ENCODE results near the gene SCN5A.

SCN5A gene

GRCh38 chr3:38627956-38628355 lies 21.5 kb downstream of the SCN5A start:
- in situ Hi-C loops (cut with MboI; ENCODE audit: low sequenced_read_pairs): no loop called here

DNA sequence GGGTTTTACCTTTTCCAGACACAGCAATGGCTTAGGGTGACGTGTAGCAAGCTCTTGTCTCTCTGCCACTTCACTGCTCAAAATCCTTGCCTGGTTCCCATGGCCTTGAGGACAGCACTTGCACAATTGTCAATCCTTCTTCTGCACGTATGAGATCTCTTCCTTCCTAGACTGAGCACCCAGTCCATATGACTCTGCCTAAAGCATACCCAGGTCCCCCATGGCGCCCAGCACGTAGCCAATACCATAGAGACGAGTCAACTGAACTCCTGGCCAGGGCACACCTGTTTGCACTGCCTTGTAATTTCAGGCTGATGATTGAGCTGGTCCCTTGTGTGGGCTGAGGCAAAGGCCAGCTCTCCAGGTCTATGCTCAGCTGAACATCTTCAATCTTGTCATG lies 23.3 kb downstream of the SCN5A start:
- in situ Hi-C loops (cut with MboI; ENCODE audit: low sequenced_read_pairs): no loop called here

DNA sequence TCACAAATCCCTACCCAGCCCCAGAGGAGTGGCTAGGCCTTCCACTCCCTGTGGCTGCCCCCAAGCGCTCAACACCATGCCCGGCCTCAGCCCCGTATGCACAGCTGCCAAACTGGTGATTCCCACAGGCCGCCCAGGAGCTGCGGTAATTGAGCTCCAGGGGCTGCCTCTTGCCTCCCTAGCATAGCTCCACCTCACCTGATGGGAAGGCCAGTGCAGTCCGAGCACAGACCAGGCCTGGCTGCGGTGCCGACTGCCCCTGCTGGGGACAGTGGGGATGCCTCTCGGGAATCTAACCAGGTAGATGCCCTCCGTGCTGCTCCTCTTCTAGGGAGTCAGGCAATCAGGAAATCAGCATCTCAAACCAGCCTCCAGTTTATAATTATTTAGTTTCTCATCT lies 25.9 kb downstream of the SCN5A start:
- in situ Hi-C loops (cut with MboI; ENCODE audit: low sequenced_read_pairs): no loop called here

- in situ Hi-C loops (cut with MboI; ENCODE audit: low sequenced_read_pairs): no loop called here
Measured at GRCh38 chr3:38622336-38622735, 27.2 kb downstream of the SCN5A start.

- in situ Hi-C loops (cut with MboI; ENCODE audit: low sequenced_read_pairs): no loop called here
Measured at GRCh38 chr3:38620236-38620635, 29.3 kb downstream of the SCN5A start.

DNA sequence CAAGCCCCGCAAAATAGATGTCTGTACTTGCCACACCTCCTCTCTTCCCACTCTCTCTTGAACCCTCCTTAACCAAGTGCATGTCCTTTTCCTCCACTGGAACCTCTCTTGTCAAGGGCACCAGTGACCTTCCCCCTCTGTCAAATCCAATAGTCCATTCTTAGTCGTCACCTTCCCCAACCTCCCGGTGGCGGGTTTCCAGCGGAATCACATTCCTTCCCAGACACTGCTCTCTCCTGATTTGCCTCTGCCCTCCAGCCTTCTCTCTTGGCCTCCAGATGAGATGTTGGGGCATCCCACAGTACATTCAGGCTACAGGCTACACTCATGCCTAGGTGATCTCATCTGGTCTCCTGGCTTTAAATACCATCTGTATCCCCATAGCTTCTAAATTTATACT lies 31.1 kb downstream of the SCN5A start:
- in situ Hi-C loops (cut with MboI; ENCODE audit: low sequenced_read_pairs): no loop called here

DNA sequence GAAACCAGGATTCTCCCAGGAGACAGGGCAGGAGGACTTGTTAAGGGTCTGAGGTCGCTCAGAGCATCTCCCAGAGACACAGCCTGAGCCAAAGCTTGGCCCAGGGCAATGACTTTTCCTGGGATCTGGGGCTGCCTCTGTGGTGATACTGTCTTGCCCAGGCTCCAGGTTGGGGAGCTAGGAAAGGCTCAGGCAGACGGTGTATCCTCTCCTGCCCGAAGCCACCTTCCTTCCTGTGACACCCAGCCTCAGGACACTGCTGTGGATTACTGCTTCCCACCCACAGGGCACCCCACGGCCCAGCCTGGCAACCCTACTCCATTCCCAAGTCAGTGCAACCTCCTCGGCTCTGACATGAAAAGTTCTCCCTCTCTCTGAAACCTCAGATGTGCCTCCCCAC lies 31.9 kb downstream of the SCN5A start:
- in situ Hi-C loops (cut with MboI; ENCODE audit: low sequenced_read_pairs): no loop called here

DNA sequence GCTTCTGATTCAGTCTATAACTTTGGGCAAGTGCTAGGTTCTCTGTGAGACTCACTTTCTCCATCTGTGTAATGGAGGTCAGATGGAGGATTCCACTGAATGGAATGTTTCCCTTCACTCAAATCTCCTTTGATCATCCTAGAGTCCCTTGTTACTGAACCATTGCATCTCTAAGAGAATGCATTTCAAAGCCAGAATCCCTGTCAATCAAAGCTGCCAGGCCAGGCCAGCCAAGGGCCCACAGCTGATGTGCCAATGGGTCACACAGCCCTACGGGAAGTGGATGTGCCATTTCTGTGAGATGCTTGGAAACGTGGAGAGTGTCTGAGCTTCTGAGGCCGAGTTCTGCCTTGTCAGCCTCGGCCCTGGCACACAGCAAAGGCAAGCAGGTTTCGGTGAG lies 32.4 kb downstream of the SCN5A start:
- in situ Hi-C loops (cut with MboI; ENCODE audit: low sequenced_read_pairs): no loop called here

- in situ Hi-C loops (cut with MboI; ENCODE audit: low sequenced_read_pairs): no loop called here
Measured at GRCh38 chr3:38616658-38617057, 32.8 kb downstream of the SCN5A start.

GRCh38 chr3:38616111-38616510 lies 33.4 kb downstream of the SCN5A start:
- in situ Hi-C loops (cut with MboI; ENCODE audit: low sequenced_read_pairs): no loop called here

- in situ Hi-C loops (cut with MboI; ENCODE audit: low sequenced_read_pairs): no loop called here
Measured at GRCh38 chr3:38614651-38615352, 34.7 kb downstream of the SCN5A start.

GRCh38 chr3:38614091-38614490 lies 35.4 kb downstream of the SCN5A start:
- in situ Hi-C loops (cut with MboI; ENCODE audit: low sequenced_read_pairs): no loop called here

DNA sequence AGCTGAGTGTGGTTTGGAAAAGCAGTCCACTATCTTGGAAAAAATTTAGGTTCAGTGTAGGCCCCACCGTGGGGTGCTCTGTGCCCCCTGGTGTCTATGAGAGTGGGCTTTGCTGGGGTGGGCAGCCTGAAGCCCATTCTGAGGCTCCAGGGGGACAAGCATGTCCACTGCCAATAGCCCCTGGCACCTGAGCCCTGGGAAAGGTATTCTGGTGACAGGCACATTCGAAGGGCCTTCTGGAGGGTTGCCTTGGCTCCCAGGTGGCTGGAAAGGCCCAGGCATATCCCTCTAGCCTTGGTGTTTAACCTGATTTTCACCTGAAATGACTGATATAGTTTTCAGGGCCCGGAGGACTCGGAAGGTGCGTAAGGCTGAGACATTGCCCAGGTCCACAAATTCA lies 36.1 kb downstream of the SCN5A start:
- in situ Hi-C loops (cut with MboI; ENCODE audit: low sequenced_read_pairs): no loop called here

- in situ Hi-C loops (cut with MboI; ENCODE audit: low sequenced_read_pairs): no loop called here
Measured at GRCh38 chr3:38611866-38612265, 37.6 kb downstream of the SCN5A start.

DNA sequence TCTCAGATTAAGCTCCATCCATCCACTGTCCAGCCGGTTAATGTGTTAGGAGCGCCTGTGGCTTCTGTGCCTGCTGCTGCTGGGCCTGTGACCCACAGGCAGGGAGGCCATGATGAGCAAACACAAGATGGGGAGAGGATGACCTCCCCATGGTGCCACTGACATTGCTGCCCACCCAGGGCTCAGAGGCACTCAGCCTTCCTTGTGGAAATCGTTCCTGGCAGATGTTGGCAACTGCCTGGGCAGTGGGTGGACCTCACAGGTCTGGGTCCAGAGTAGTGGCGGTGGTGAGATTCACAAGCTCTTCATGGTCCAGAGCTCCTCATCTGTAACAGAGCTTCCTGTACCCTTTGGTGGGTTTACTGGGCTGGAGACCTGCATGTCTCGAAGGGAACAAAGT lies 38.6 kb downstream of the SCN5A start:
- in situ Hi-C loops (cut with MboI; ENCODE audit: low sequenced_read_pairs): no loop called here

DNA sequence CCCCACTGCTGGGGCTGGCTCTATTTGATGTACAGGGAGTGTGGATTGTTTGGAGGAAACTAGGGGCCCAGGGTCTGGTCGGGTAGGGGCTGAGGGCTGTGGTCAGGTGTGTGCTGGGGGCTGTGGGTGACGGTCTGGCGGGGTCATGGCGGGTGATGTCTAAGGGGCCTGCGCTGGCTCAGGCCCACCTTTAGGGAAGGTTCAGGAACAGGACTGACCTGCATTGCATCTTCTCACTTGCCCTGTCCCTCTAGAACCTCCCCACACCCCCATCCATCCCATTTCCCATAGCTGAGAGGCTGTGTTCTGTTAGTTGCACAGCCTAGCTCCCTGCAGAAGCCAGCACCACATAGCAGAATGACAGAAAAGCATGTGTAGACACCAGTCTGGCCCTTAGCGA lies 39.1 kb downstream of the SCN5A start:
- in situ Hi-C loops (cut with MboI; ENCODE audit: low sequenced_read_pairs): no loop called here

DNA sequence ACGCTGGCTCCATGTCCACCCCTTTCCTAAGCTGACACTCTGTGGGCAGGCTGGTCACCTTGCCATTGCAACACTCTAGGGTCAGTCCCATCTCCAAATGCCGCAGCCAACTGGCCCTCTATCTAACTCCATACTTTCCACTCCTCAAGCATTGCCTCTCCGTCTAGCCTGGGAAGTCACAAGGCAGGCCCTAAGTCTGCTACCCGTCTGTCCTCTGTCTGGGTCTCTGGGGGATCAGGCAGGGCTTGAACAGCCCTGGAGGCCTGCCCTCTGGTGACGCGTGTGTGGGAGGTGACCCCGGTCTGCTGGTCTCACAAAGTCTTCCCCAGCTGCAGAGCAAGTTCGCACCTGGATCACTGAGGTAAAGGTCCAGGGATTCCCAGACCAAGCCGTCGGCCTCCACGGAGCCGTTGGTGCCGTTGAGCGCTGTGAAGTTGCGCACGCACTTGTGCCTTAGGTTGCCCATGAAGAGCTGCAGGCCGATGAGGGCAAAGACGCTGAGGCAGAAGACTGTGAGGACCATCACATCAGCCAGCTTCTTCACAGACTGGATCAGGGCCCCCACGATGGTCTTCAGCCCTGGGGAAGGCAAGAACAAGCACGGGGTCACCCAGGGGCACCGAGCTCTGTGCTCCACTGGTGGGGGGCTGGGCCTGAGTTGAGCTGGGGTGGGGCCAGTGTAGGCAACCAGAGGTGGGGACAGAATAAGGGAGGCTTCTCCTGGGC lies 39.9 kb downstream of the SCN5A start:
- in situ Hi-C loops (cut with MboI; ENCODE audit: low sequenced_read_pairs): no loop called here

GRCh38 chr3:38608961-38609360 lies 40.5 kb downstream of the SCN5A start:
- in situ Hi-C loops (cut with MboI; ENCODE audit: low sequenced_read_pairs): no loop called here

GRCh38 chr3:38608086-38608775 lies 41.3 kb downstream of the SCN5A start:
- in situ Hi-C loops (cut with MboI; ENCODE audit: low sequenced_read_pairs): no loop called here

- in situ Hi-C loops (cut with MboI; ENCODE audit: low sequenced_read_pairs): no loop called here
Measured at GRCh38 chr3:38606561-38606960, 42.9 kb downstream of the SCN5A start.

- in situ Hi-C loops (cut with MboI; ENCODE audit: low sequenced_read_pairs): no loop called here
Measured at GRCh38 chr3:38605981-38606380, 43.5 kb downstream of the SCN5A start.

- in situ Hi-C loops (cut with MboI; ENCODE audit: low sequenced_read_pairs): no loop called here
Measured at GRCh38 chr3:38604246-38604645, 45.2 kb downstream of the SCN5A start.

Data from HL-60/S4 treated with retinoic acid at 250 ng/mL for 4 days and 3 days (cell line).